A549 (cell line): Measurements from ENCODE around the gene FUT6. TPM values are rescaled to one million over a fixed set of nuclear protein-coding genes. Genes with fewer than 3 reads are reported as not detected.
"Not testable (repeated sequence)": the region's sequence is repeated elsewhere in the genome, so short reads cannot be mapped to it uniquely, and the experiment has no call there.

Experiments used
- ATAC-seq, 2 experiments: fragments of 200-7000 bp in 1 of 2; fragments of >200 bp in 1 of 2; cut with Nextera tagmentation in 1 of 2; cut with Tn5 transposase in 1 of 2; 3 replicates each; pipeline versions ENCODE4 v1.8.0 to v1.9.1; 2018 to 2020; ENCODE audit warnings: mild to moderate bottlenecking in 1 of 2, moderate library complexity in 1 of 2
- CTCF ChIA-PET: fragments of 300-600 bp; sonication (Branson Sonifier 250); formaldehyde crosslinking; extraction: SDS; loops from one replicate; lab custom pipeline; 2021; ENCODE audit warnings: antibody characterized with exemption, inconsistent platforms; lab: Yijun Ruan, JAX
- POLR2A ChIA-PET: fragments of 350-600 bp; formaldehyde crosslinking; extraction: SDS; loops from one replicate; lab custom pipeline; 2021; ENCODE audit warnings: antibody characterized with exemption, inconsistent platforms; lab: Yijun Ruan, JAX
- DNase-seq, 2 experiments: peaks; one replicate each; pipeline versions ENCODE4 v3.0.0 to v3.0.0-alpha.2; 2011 to 2016; ENCODE audit warnings: low read depth in 1 of 2, low spot score in 1 of 2
- FAIRE-seq: peaks from 2 replicates; lab custom pipeline; 2011; peaks lifted over from hg19 to GRCh38; lab: Jason Lieb, UNC
- H3K27ac ChIP-seq, 2 experiments: fragments of >200 bp; sonication (Bioruptor Twin); formaldehyde crosslinking; 3 replicates each; pipeline ENCODE4 v1.5.1; 2016 to 2017
- H3K4me1 ChIP-seq: fragments of >200 bp; sonication (Bioruptor Twin); formaldehyde crosslinking; 3 replicates; pipeline ENCODE4 v1.6.1; 2016
- H3K4me2 ChIP-seq: fragments of >200 bp; sonication (Bioruptor Twin); formaldehyde crosslinking; 3 replicates; pipeline ENCODE4 v1.6.1; 2016
- H3K4me3 ChIP-seq: fragments of >200 bp; sonication (Bioruptor Twin); formaldehyde crosslinking; 3 replicates; pipeline ENCODE4 v1.5.1; 2016
- H3K9me3 ChIP-seq: fragments of >200 bp; sonication (Bioruptor Twin); formaldehyde crosslinking; 3 replicates; pipeline ENCODE4 v1.6.1; 2016
- CBX8 ChIP-seq: fragments of 200-600 bp; sonication (generic); IDR thresholded peaks from 2 replicates; pipeline ENCODE4 v1.6.1; 2016
- CEBPB ChIP-seq, 2 experiments: fragments of >200 bp in 1 of 2; sonication (Bioruptor Twin) in 1 of 2; formaldehyde crosslinking in 1 of 2; IDR thresholded peaks; 2 replicates each; pipeline ENCODE4 v1.6.1; 2012 to 2016
- CHD2 ChIP-seq: fragments of 150-350 bp; IDR thresholded peaks from 2 replicates; pipeline ENCODE4 v1.6.1; 2014; ENCODE audit warnings: low read length; ENCODE audit not compliant: partially characterized antibody
- CHD4 ChIP-seq: fragments of 200-600 bp; sonication (generic); IDR thresholded peaks from 2 replicates; pipeline ENCODE4 v1.6.1; 2016; ENCODE audit warnings: antibody characterized with exemption, mild to moderate bottlenecking, borderline replicate concordance
- EHF ChIP-seq: fragments of 250-450 bp; sonication (Bioruptor Pico); IDR thresholded peaks from 2 replicates; pipeline ENCODE4 v1.5.0; 2020; ENCODE audit warnings: mild to moderate bottlenecking
- FOSB ChIP-seq: fragments of 250-450 bp; sonication (Bioruptor Pico); IDR thresholded peaks from 2 replicates; pipeline ENCODE4 v1.5.0; 2020; ENCODE audit warnings: mild to moderate bottlenecking, moderate library complexity
- FOSL2 ChIP-seq, 2 experiments: fragments of 450-650 bp in 1 of 2; fragments of >200 bp in 1 of 2; sonication (Bioruptor Twin) in 1 of 2; formaldehyde crosslinking; IDR thresholded peaks; 2 replicates each; pipeline versions ENCODE4 v1.5.0 to v1.6.1; 2016 to 2020; ENCODE audit warnings: mild to moderate bottlenecking in 1 of 2, moderate library complexity in 1 of 2
- GATA3 ChIP-seq: IDR thresholded peaks from 2 replicates; pipeline ENCODE4 v1.6.1; 2012; ENCODE audit warnings: borderline replicate concordance
- KDM1A ChIP-seq: fragments of 200-600 bp; sonication (generic); IDR thresholded peaks from 2 replicates; pipeline ENCODE4 v1.6.1; 2016; ENCODE audit warnings: low read depth, mild to moderate bottlenecking
- NFE2L2 ChIP-seq: fragments of 150-350 bp; conservative IDR thresholded peaks from 2 replicates; pipeline ENCODE4 v1.6.1; 2014; ENCODE audit warnings: low read length
- NPAS2 ChIP-seq: fragments of 250-450 bp; sonication (Bioruptor Pico); IDR thresholded peaks from 2 replicates; pipeline ENCODE4 v1.8.0; 2022; ENCODE audit warnings: mild to moderate bottlenecking, moderate library complexity, borderline replicate concordance
- RCOR1 ChIP-seq: fragments of 150-350 bp; IDR thresholded peaks from 2 replicates; pipeline ENCODE4 v1.6.1; 2014; ENCODE audit warnings: antibody characterized with exemption, low read length, low read depth
- SREBF2 ChIP-seq: fragments of 450-650 bp; IDR thresholded peaks from 2 replicates; pipeline ENCODE4 v1.6.1; 2014; ENCODE audit warnings: mild to moderate bottlenecking, moderate library complexity
- WGBS: methylation state at CpG from one replicate; pipeline ENCODE4 v1.1.6; 2017; ENCODE audit errors: missing lambda C conversion rate; 5-methylcytosine and 5-hydroxymethylcytosine counted together
- polyA plus RNA-seq, 4 experiments: library from polyadenylated mRNA; depleted of rRNA in 3 of 4; stranded (reverse); fragments of >200 nt; fragmentation: RNase III in 1 of 4; extraction: RNeasy Plus Mini Kit Qiagen cat#74134 plus additional on column Dnase treatment in 1 of 4; gene quantifications; 2 replicates in 3 of 4; 3 replicates in 1 of 4; pipeline ENCODE4 v1.2.3, GENCODE V29; 2011 to 2017
- TF ChIP-seq, protein P1 (sequence below): fragments of >200 bp; sonication (Bioruptor Twin); formaldehyde crosslinking; IDR thresholded peaks from 2 replicates; pipeline ENCODE4 v1.6.1; 2016
- TF ChIP-seq, protein P2 (sequence below): IDR thresholded peaks from 2 replicates; pipeline ENCODE4 v1.6.1; 2012; ENCODE audit warnings: low read depth, borderline replicate concordance
- TF ChIP-seq, protein P3 (sequence below): fragments of >200 bp; sonication (Bioruptor Twin); formaldehyde crosslinking; IDR thresholded peaks from 3 replicates; pipeline ENCODE4 v1.5.1; 2016
- TF ChIP-seq, protein P4 (sequence below): fragments of 250-450 bp; sonication (Bioruptor Pico); IDR thresholded peaks from 2 replicates; pipeline ENCODE4 v1.5.0; 2021; ENCODE audit warnings: mild to moderate bottlenecking, moderate library complexity, borderline replicate concordance
- TF ChIP-seq, protein P5 (sequence below): fragments of 450-650 bp; IDR thresholded peaks from 2 replicates; pipeline ENCODE4 v1.6.1; 2014; ENCODE audit warnings: antibody characterized with exemption

The FUT6 gene
- polyA plus RNA-seq, 2 of the 4 experiments (the other 2 are of a cell fraction) = not detected

DNA sequence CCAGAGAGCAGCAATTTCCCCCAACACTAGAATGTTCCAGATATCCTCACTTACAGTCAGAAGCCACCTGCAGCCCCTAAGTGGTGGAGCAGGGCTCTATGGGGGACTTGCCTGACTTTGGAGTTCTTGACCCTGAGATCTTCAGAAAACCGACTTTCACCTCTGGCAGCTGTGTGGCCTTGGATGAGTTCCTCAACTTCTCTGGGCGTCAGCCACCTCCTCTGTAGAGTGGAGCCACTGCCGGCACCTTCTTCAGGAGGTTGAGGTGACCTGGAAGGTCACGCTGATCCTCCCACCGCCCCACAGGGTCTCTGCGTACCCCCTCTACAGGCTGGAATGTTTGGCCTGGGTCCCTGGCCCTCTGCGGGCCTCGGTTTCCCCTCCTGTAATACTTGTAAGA lies 37.9 kb upstream of the FUT6 start:
- Histone ChIP-seq H3K4me2 (no peak overlapping the region), H3K9me3 (no peaks in the 10 kb centered on the region), H3K4me3 (no peak overlapping the region), H3K27ac (no peak overlapping the region), H3K4me1 (peaks cover 40% of the 10 kb centered on the region)
- WGBS = 70% methylated on average over 6 of the region's 8 CpGs
- TF ChIP-seq CHD2 (no peak), SREBF2 (no peak), CBX8 (no peak), CHD4 (no peak), GATA3 (no peak), EHF (CRISPR knock-in tag) (no peak), NFE2L2 (no peak), KDM1A (no peak), RCOR1 (no peak), NPAS2 (CRISPR knock-in tag) (no peak), CEBPB (IDR thresholded peaks at IDR 0.05) (no peak), FOSB (CRISPR knock-in tag) (no peak)
- TF ChIP-seq, protein P1, sequence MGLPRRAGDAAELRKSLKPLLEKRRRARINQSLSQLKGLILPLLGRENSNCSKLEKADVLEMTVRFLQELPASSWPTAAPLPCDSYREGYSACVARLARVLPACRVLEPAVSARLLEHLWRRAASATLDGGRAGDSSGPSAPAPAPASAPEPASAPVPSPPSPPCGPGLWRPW = no peak
- TF ChIP-seq, protein P2, sequence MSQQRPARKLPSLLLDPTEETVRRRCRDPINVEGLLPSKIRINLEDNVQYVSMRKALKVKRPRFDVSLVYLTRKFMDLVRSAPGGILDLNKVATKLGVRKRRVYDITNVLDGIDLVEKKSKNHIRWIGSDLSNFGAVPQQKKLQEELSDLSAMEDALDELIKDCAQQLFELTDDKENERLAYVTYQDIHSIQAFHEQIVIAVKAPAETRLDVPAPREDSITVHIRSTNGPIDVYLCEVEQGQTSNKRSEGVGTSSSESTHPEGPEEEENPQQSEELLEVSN = no peak
- TF ChIP-seq, protein P3, sequence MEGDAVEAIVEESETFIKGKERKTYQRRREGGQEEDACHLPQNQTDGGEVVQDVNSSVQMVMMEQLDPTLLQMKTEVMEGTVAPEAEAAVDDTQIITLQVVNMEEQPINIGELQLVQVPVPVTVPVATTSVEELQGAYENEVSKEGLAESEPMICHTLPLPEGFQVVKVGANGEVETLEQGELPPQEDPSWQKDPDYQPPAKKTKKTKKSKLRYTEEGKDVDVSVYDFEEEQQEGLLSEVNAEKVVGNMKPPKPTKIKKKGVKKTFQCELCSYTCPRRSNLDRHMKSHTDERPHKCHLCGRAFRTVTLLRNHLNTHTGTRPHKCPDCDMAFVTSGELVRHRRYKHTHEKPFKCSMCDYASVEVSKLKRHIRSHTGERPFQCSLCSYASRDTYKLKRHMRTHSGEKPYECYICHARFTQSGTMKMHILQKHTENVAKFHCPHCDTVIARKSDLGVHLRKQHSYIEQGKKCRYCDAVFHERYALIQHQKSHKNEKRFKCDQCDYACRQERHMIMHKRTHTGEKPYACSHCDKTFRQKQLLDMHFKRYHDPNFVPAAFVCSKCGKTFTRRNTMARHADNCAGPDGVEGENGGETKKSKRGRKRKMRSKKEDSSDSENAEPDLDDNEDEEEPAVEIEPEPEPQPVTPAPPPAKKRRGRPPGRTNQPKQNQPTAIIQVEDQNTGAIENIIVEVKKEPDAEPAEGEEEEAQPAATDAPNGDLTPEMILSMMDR = no peak
- TF ChIP-seq, protein P4, sequence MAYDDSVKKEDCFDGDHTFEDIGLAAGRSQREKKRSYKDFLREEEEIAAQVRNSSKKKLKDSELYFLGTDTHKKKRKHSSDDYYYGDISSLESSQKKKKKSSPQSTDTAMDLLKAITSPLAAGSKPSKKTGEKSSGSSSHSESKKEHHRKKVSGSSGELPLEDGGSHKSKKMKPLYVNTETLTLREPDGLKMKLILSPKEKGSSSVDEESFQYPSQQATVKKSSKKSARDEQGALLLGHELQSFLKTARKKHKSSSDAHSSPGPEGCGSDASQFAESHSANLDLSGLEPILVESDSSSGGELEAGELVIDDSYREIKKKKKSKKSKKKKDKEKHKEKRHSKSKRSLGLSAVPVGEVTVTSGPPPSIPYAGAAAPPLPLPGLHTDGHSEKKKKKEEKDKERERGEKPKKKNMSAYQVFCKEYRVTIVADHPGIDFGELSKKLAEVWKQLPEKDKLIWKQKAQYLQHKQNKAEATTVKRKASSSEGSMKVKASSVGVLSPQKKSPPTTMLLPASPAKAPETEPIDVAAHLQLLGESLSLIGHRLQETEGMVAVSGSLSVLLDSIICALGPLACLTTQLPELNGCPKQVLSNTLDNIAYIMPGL = no peak
- TF ChIP-seq, protein P5, sequence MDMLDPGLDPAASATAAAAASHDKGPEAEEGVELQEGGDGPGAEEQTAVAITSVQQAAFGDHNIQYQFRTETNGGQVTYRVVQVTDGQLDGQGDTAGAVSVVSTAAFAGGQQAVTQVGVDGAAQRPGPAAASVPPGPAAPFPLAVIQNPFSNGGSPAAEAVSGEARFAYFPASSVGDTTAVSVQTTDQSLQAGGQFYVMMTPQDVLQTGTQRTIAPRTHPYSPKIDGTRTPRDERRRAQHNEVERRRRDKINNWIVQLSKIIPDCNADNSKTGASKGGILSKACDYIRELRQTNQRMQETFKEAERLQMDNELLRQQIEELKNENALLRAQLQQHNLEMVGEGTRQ = no peak
- DNase-seq (no peak), FAIRE-seq (no peak), ATAC-seq (no peak)
- POLR2A ChIA-PET = no interaction called here
- CTCF ChIA-PET = interaction anchor here (1.6 kb wide), 1 partner anchor 73 kb away, joined by 5 read pairs; no protein-coding TSS in a partner anchor

GRCh38 chr19:5874496-5874895 lies 35.0 kb upstream of the FUT6 start:
- DNase-seq; FAIRE-seq; H3K4me2 ChIP-seq; H3K9me3 ChIP-seq; H3K4me3 ChIP-seq; POLR2A ChIA-PET; H3K27ac ChIP-seq; ATAC-seq; TF ChIP-seq FOSL2 (IDR thresholded peaks at IDR 0.05): not testable (repeated sequence)
- CTCF ChIA-PET = interaction anchor here (0.9 kb wide), 1 partner anchor 71 kb away, joined by 3 read pairs; no protein-coding TSS in a partner anchor
- 79% methylated on average over 7 of the region's 7 CpGs for WGBS
- H3K4me1 ChIP-seq = peaks cover 18% of the 10 kb centered on the region
- 0 out of 2 replicates have a peak, but pooled peaks have one; percentile 5 for TF ChIP-seq FOSL2 (CRISPR knock-in tag; IDR thresholded peaks at IDR 0.05)
